DND-41 (cell line): ENCODE data around the gene TUBB.

Experiments used
- ATAC-seq: fragments of 200-7000 bp; cut with Tn5 transposase; 3 replicates; pipeline ENCODE4 v1.9.1; 2021; ENCODE audit warnings: low read depth; ENCODE audit not compliant: insufficient read depth
- DNase-seq: peaks from one replicate; pipeline ENCODE4 v3.0.0-alpha.2; 2020
- H2AFZ ChIP-seq: 2 replicates; pipeline ENCODE4 v1.6.0; 2012; ENCODE audit warnings: low read depth, low read length
- H3K27ac ChIP-seq: 2 replicates; pipeline ENCODE4 v1.5.1; 2012; ENCODE audit warnings: low read length, inconsistent platforms
- H3K27me3 ChIP-seq: fragments of 200-600 bp; sonication (generic); 2 replicates; pipeline ENCODE4 v1.6.0; 2012; ENCODE audit warnings: low read length, mild to moderate bottlenecking, inconsistent platforms; ENCODE audit not compliant: insufficient read depth, poor library complexity
- H3K36me3 ChIP-seq: 2 replicates; pipeline ENCODE4 v1.5.1; 2012; ENCODE audit warnings: low read length, inconsistent platforms; ENCODE audit not compliant: insufficient read depth
- H3K4me1 ChIP-seq: 2 replicates; pipeline ENCODE4 v1.5.1; 2012; ENCODE audit warnings: mild to moderate bottlenecking, low read length; ENCODE audit not compliant: insufficient read depth
- H3K4me2 ChIP-seq: 2 replicates; pipeline ENCODE4 v1.6.0; 2012; ENCODE audit warnings: mild to moderate bottlenecking, moderate library complexity, low read length, inconsistent platforms; ENCODE audit not compliant: insufficient read depth
- H3K4me3 ChIP-seq, 2 experiments: fragments of 200-600 bp in 1 of 2; shearing (Covaris generic) in 1 of 2; 2 replicates each; pipeline ENCODE4 v1.5.1; 2012 to 2016; ENCODE audit warnings: inconsistent platforms in 2 of 2, low read length in 2 of 2, mild to moderate bottlenecking in 2 of 2, low read depth in 1 of 2, moderate library complexity in 1 of 2
- H3K79me2 ChIP-seq: 2 replicates; pipeline ENCODE4 v1.6.0; 2012; ENCODE audit warnings: low read length, inconsistent platforms; ENCODE audit not compliant: insufficient read depth
- H3K9ac ChIP-seq: 2 replicates; pipeline ENCODE4 v1.6.0; 2012; ENCODE audit warnings: low read depth, mild to moderate bottlenecking, inconsistent platforms, low read length, moderate library complexity
- H3K9me3 ChIP-seq: 2 replicates; pipeline ENCODE4 v1.5.1; 2012; ENCODE audit warnings: low read length, moderate library complexity, mild to moderate bottlenecking, inconsistent platforms; ENCODE audit not compliant: insufficient read depth, severe bottlenecking
- H4K20me1 ChIP-seq: 2 replicates; pipeline ENCODE4 v1.6.0; 2012; ENCODE audit warnings: low read length; ENCODE audit not compliant: insufficient read depth
- CTCF ChIP-seq: IDR thresholded peaks from 2 replicates; pipeline ENCODE4 v1.5.1; 2012; ENCODE audit warnings: borderline replicate concordance, low read length, moderate library complexity, mild to moderate bottlenecking; ENCODE audit not compliant: poor library complexity, severe bottlenecking; ENCODE audit errors: extremely low read depth
- EZH2 ChIP-seq: IDR thresholded peaks from 3 replicates; pipeline ENCODE4 v1.6.1; 2012; ENCODE audit warnings: borderline replicate concordance, low read depth, mild to moderate bottlenecking, moderate library complexity, low read length, inconsistent platforms; ENCODE audit not compliant: severe bottlenecking

Gene TUBB

GRCh38 chr6:30703011-30703410, 17.1 kb upstream of the TUBB start:
- TF ChIP-seq EZH2 (no peak), CTCF (no peak)
- Histone ChIP-seq H3K4me2 (no peak overlapping the region), H3K9me3 (no peaks in the 10 kb centered on the region), H3K36me3 (peaks cover 58% of the 10 kb centered on the region), H2AFZ (no peak overlapping the region), H3K4me1 (no peaks in the 10 kb centered on the region), H3K79me2 (no peaks in the 10 kb centered on the region), H3K9ac (no peak overlapping the region), H3K4me3 (no peak overlapping the region), H3K27me3 (no peaks in the 10 kb centered on the region), H3K27ac (no peak overlapping the region), H4K20me1 (no peaks in the 10 kb centered on the region)
- ATAC-seq: no peak
- no peak for DNase-seq

GRCh38 chr6:30703821-30704220, 16.3 kb upstream of the TUBB start:
- ATAC-seq: no peak
- H3K36me3 ChIP-seq: peaks cover 63% of the 10 kb centered on the region
- H3K27ac ChIP-seq: no peak overlapping the region
- H4K20me1 ChIP-seq: no peaks in the 10 kb centered on the region
- no peak for DNase-seq
- no peak overlapping the region for H2AFZ ChIP-seq
- H3K9ac ChIP-seq: no peak overlapping the region
- no peak for TF ChIP-seq CTCF
- TF ChIP-seq EZH2: no peak
- H3K4me2 ChIP-seq: no peak overlapping the region
- H3K4me3 ChIP-seq: no peak overlapping the region
- no peaks in the 10 kb centered on the region for H3K4me1 ChIP-seq
- no peaks in the 10 kb centered on the region for H3K9me3 ChIP-seq
- no peaks in the 10 kb centered on the region for H3K79me2 ChIP-seq
- no peaks in the 10 kb centered on the region for H3K27me3 ChIP-seq

GRCh38 chr6:30705620-30706019, 14.5 kb upstream of the TUBB start:
- Histone ChIP-seq H3K4me3 (no peak overlapping the region), H3K9me3 (no peaks in the 10 kb centered on the region), H3K9ac (no peak overlapping the region), H2AFZ (no peak overlapping the region), H3K4me2 (no peak overlapping the region), H3K36me3 (peaks cover 64% of the 10 kb centered on the region), H3K27me3 (no peaks in the 10 kb centered on the region), H3K4me1 (no peaks in the 10 kb centered on the region), H3K79me2 (no peaks in the 10 kb centered on the region), H3K27ac (no peak overlapping the region), H4K20me1 (no peaks in the 10 kb centered on the region)
- DNase-seq (no peak), ATAC-seq (no peak)
- TF ChIP-seq CTCF (no peak), EZH2 (no peak)

- Histone ChIP-seq H3K9me3 (no peaks in the 10 kb centered on the region), H4K20me1 (no peaks in the 10 kb centered on the region), H3K4me2 (no peak overlapping the region), H3K27ac (no peak overlapping the region), H3K4me1 (no peaks in the 10 kb centered on the region), H3K4me3 (no peak overlapping the region), H3K27me3 (no peaks in the 10 kb centered on the region), H3K79me2 (no peaks in the 10 kb centered on the region), H3K9ac (no peak overlapping the region; the same call in 1 of the 2 replicates), H2AFZ (no peak overlapping the region), H3K36me3 (peaks cover 79% of the 10 kb centered on the region)
- DNase-seq: no peak
- ATAC-seq: no peak
- TF ChIP-seq EZH2: no peak
- no peak for TF ChIP-seq CTCF
Measured at GRCh38 chr6:30707281-30707850, 12.8 kb upstream of the TUBB start.
